Epithelial cell of prostate (primary cell): Measurements from ENCODE around the gene UGT1A10.
"Not testable (repeated sequence)": the region's sequence is repeated elsewhere in the genome, so short reads cannot be mapped to it uniquely, and the experiment has no call there.

ENCODE experiments used
- DNase-seq: peaks from one replicate; pipeline ENCODE4 v3.0.0-alpha.2; 2011; ENCODE audit warnings: low read depth, low spot score
- H3K27ac ChIP-seq: fragments of 450-650 bp; 2 replicates; pipeline ENCODE4 v1.5.1; 2017; ENCODE audit warnings: mild to moderate bottlenecking

Gene UGT1A10

GRCh38 chr2:233636306-233636705 lies at the start of gene UGT1A10:
TSS of gene UGT1A10 (plus strand) at chr2:233636448. CDS start at chr2:233636523, 75 bp downstream.
- DNase-seq, H3K27ac ChIP-seq: not testable (repeated sequence)

DNA sequence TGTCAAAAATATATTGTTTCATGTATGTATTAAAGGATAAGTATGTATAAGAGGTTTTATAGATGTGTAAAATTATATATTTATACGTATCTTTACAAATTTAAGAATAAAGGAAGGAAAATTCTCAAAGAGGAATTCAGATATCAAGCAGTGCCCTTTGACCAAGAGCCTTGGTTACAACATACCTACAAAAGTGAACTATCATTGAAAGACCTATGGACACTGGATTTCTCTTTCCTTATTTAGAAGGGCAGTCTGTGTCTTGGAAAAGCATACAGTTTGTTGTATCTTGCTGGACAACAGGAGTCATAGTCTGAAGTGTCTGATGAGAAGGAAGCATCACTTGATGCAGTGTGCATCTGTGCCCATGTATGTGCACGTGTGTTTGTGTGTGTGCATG lies 47.8 kb upstream of the UGT1A10 start:
- no peak overlapping the region for H3K27ac ChIP-seq
- DNase-seq, result no peak

DNA sequence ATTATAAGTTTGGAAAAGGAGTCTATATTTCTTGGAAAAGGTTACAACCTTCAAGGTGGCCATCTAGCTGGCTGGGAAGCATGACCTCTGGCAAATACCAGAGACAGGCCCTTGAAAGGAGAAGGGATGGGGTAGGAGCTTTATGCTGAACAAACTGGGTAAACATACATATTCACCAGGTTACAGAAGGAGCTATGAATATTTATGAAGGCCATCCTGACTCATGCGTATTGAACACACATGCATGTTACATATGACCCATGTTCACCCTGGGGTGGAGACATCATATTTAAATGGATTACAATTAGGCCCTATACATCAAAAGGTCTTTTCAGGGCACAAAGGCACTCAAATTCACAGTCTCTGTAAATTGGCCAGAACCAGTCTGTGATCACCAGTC lies 43.5 kb upstream of the UGT1A10 start:
- H3K27ac ChIP-seq, DNase-seq: not testable (repeated sequence)

GRCh38 chr2:233593201-233593600 lies 43.0 kb upstream of the UGT1A10 start:
- no peak for DNase-seq
- no peak overlapping the region for H3K27ac ChIP-seq

- DNase-seq, result no peak
- no peak overlapping the region for H3K27ac ChIP-seq
Measured at GRCh38 chr2:233597522-233597921, 38.7 kb upstream of the UGT1A10 start.

DNA sequence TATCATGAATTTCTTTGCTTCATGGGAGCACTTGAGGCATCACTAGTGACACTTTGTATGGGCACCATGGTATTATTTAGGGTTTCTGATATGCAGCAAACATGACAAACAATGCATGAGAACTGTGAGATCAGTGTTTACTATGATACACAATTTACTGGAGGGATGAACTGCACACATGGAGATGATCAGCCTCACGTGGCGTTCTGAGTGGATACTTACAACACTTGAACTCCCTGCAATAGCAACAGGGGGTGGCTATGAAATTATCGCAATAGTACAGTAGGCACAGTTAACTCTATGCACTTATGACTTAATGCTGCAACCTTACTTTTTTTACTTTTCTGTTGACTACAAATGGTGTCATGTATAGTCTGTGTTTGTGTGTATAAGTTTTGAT lies 37.3 kb upstream of the UGT1A10 start:
- no peak for DNase-seq
- H3K27ac ChIP-seq, result no peak overlapping the region

GRCh38 chr2:233600386-233600785 lies 35.9 kb upstream of the UGT1A10 start:
- no peak overlapping the region for H3K27ac ChIP-seq
- no peak for DNase-seq

DNA sequence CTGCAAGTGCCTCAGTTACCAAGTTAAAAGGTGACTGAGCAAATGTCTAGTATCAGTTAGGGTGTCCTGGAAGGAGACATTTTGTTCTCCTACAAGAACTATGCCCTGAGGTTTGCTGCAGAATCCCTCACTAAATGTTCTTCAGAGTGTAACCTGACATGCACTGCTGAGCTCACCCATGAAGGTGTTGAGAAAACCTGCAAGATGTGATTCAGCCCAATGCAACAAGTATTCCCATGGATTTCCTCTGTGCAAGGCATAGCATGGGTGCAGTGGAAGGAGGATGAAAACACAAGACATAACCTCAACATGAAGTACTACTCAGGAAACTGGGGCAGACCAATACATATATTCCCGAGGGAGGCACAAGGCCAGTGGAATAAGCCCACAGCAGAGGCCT lies 34.2 kb upstream of the UGT1A10 start:
- no peak overlapping the region for H3K27ac ChIP-seq
- DNase-seq, result no peak

- no peak for DNase-seq
Measured at GRCh38 chr2:233603520-233603919, 32.7 kb upstream of the UGT1A10 start.

GRCh38 chr2:233604826-233605225 lies 31.4 kb upstream of the UGT1A10 start:
- H3K27ac ChIP-seq, result no peak overlapping the region
- DNase-seq, result no peak

More at GRCh38 chr2:233603520-233603919, 32.7 kb upstream of the UGT1A10 start:
- no peak overlapping the region for H3K27ac ChIP-seq

DNA sequence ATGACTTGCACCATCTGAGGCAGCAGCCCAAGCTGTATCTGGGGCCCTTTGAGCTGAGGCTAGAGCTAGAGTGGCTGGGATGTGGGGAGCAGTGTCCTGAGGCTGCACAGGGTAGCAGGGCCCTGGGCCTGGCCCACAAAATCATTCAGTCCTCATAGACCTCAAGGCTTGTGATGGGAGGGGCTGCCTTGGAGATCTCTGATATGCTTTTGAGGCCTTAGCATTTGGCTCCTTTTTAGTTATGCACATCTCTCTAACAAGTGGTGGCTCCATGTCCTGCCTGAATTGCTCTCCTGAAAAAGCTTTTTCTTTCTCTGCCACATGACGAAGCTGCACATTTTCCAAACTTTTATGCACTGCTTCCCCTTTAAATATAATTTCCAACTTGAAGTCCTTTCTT lies 30.6 kb upstream of the UGT1A10 start:
- no peak for DNase-seq
- H3K27ac ChIP-seq, result no peak overlapping the region

- no peak overlapping the region for H3K27ac ChIP-seq
- no peak for DNase-seq
Measured at GRCh38 chr2:233611284-233611683, 25.0 kb upstream of the UGT1A10 start.

- DNase-seq, H3K27ac ChIP-seq: not testable (repeated sequence)
Measured at GRCh38 chr2:233617476-233617875, 18.8 kb upstream of the UGT1A10 start, which contains the start of gene UGT1A8. TSS of gene UGT1A8 (plus strand) at chr2:233617633. CDS start at chr2:233617708, 75 bp downstream.

- DNase-seq, result no peak
- H3K27ac ChIP-seq, result no peak overlapping the region
Measured at GRCh38 chr2:233620204-233620603, 16.0 kb upstream of the UGT1A10 start.

- DNase-seq, H3K27ac ChIP-seq: not testable (repeated sequence)
Measured at GRCh38 chr2:233621863-233622262, 14.4 kb upstream of the UGT1A10 start.

GRCh38 chr2:233627331-233628025 lies 8.8 kb upstream of the UGT1A10 start:
- no peak overlapping the region for H3K27ac ChIP-seq
- DNase-seq, result no peak

GRCh38 chr2:233638836-233639235 lies 2.6 kb downstream of the UGT1A10 start:
- no peak for DNase-seq
- H3K27ac ChIP-seq, result no peak overlapping the region

- no peak for DNase-seq
- H3K27ac ChIP-seq, result no peak overlapping the region
Measured at GRCh38 chr2:233639860-233640259, 3.6 kb downstream of the UGT1A10 start.

DNA sequence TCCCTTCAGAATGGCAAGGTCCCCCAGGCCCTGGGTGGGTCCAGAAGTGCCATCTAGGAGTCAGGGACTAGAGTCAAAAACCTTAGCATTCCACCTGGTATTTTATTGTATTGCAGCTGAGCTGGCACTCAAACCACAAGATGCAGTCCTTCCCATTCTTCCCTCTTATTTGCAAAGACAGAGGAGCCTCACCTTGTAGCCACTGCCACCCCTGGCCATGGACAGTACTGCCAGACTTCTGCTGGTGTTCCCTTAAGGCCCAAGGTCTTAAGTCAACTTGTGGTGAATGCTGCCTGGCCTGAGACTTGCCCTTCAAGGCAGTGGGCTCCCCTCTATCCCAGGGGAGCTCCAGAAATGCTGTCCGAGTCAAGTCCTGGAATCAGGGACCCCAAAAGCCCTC lies 6.9 kb downstream of the UGT1A10 start:
- H3K27ac ChIP-seq, result no peak overlapping the region
- no peak for DNase-seq

DNA sequence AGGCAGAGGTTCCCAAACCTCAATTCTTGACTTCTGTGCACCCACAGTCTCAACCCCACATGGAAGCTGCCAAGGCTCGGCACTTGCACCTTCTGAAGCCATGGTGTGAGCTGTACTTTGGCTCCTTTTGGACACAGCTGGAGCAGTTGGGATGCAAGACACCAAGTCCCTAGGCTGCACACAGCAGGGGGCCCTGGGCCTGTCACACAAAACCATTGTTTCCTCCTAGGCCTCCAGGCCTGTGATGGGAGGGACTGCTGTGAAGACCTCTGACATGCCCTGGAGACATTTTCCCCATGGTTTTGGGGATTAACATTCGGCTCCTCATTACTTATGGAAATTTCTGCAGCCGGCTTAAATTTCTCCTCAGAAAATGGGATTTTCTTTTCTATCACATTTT lies 9.8 kb downstream of the UGT1A10 start:
- not testable (repeated sequence) for DNase-seq, H3K27ac ChIP-seq

- H3K27ac ChIP-seq, result no peak overlapping the region
- no peak for DNase-seq
Measured at GRCh38 chr2:233650981-233651380, 14.7 kb downstream of the UGT1A10 start.

GRCh38 chr2:233651430-233651829 lies 15.2 kb downstream of the UGT1A10 start:
- no peak for DNase-seq
- no peak overlapping the region for H3K27ac ChIP-seq
